A172 (cell line): ENCODE measurements around the gene UBTD1. TPM values are rescaled to one million over a fixed set of nuclear protein-coding genes. Genes with fewer than 3 reads are reported as not detected.

Source experiments
- DNase-seq: peaks from one replicate; pipeline ENCODE4 v3.0.0-alpha.2; 2015; ENCODE audit warnings: low spot score
- total RNA-seq: library from RNA; depleted of rRNA; stranded (reverse); fragments of >200 nt; shearing (Covaris generic); gene quantifications from 2 replicates; pipeline ENCODE4 v1.2.3, GENCODE V29; 2014; rRNA removed

The UBTD1 gene
- total RNA-seq, 1 experiment from 2014 or later, result 53.8 TPM

- no peak for DNase-seq
These were observed 119.6 kb downstream of the UBTD1 start for GRCh38 chr10:97618285-97618684.

GRCh38 chr10:97618733-97619132 is 120.0 kb downstream of the UBTD1 start:
- no peak for DNase-seq

Other genes starting within 250 kb of the UBTD1 start
- gene ARHGAP19, start 206.3 kb upstream of the UBTD1 start, total RNA-seq, result 15.2 and 16.1 TPM in 2 replicates
- gene FRAT1, start 179.7 kb upstream of the UBTD1 start, total RNA-seq, result 1.8 and 2.3 TPM in 2 replicates
- gene FRAT2, start 164.2 kb upstream of the UBTD1 start, total RNA-seq, result 4.0 and 4.2 TPM in 2 replicates
- 47.9 and 52.8 TPM in 2 replicates for gene RRP12, start 97.6 kb upstream of the UBTD1 start, total RNA-seq
- gene PGAM1, start 72.7 kb upstream of the UBTD1 start, total RNA-seq, result 967 and 1,053 TPM in 2 replicates
- 101 and 116 TPM in 2 replicates for gene EXOSC1, start 52.9 kb upstream of the UBTD1 start, total RNA-seq
- gene ZDHHC16, start 52.7 kb upstream of the UBTD1 start, total RNA-seq, result 85.5 and 108 TPM in 2 replicates
- gene MMS19, start 502 bp upstream of the UBTD1 start, total RNA-seq, result 90.4 and 105 TPM in 2 replicates
- 2.0 and 6.7 TPM in 2 replicates for gene ANKRD2, start 73.9 kb downstream of the UBTD1 start, total RNA-seq
- gene HOGA1, start 85.5 kb downstream of the UBTD1 start, total RNA-seq, result 6.3 and 7.7 TPM in 2 replicates
- gene C10orf62, start 90.8 kb downstream of the UBTD1 start, total RNA-seq, result 0.38 TPM in 1 of 2 replicates, not detected in the other
- gene MORN4, start 134.6 kb downstream of the UBTD1 start, total RNA-seq, result 6.2 and 10.0 TPM in 2 replicates
- gene PI4K2A, start 141.7 kb downstream of the UBTD1 start, total RNA-seq, result 31.7 and 32.1 TPM in 2 replicates
- gene AVPI1, start 188.3 kb downstream of the UBTD1 start, total RNA-seq, result 26.7 and 28.7 TPM in 2 replicates
- gene MARVELD1, start 214.8 kb downstream of the UBTD1 start, total RNA-seq, result 68.2 and 69.7 TPM in 2 replicates
- 22.4 and 25.6 TPM in 2 replicates for gene ZFYVE27, start 238.2 kb downstream of the UBTD1 start, total RNA-seq